ENCODE data around the gene CLTC. TPM values are rescaled to one million over a fixed set of nuclear protein-coding genes. Genes with fewer than 3 reads are reported as not detected.

Gene CLTC
- total and polyA plus RNA-seq, 2 of the 8 experiments (the other 6 are each of a cell fraction or from before 2014, with no cell fraction given), result 175 to 283 TPM

DNA sequence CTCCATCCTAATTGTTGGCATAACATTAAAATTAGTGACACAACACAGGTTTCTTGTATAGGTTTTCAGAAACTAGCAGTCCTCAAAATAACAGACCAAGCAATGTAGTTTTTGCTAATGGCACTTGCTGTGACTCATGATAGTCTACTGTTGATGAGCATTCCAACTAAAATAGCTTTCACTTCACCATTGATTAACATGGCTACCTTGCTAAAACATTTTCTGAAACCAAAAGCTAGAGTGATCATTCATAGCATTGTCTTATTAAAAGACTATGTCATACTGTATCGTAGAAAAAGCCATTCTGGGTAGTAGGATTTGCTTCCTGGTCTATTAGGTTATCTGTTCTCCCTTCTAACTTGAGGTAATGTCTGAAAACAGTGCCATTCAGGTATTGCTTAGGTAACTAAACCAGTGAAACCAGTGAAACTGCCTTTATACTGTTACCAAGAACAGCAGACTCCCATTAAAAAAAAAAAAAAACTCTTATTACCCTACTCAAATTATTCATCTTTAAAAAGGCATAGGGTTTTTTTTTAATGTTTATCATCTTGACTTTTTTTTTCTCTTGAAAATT, 2.5 kb upstream of the CLTC start:
- Histone ChIP-seq H3K23ac (ENCODE audit: insufficient read length) (no peak overlapping the region), H2AK5ac (ENCODE audit: low read depth, low read length) (no peak overlapping the region), H2BK15ac (ENCODE audit: low read length) (no peak overlapping the region), H3K14ac (ENCODE audit: insufficient read length) (no peak overlapping the region), H3K56ac (replicated peaks; ENCODE audit: insufficient read length, low read depth, low read length) (no peak overlapping the region), H3K79me2 (ENCODE audit: control insufficient read depth in 1 of 2, insufficient read depth in 2 of 2, low read length in 2 of 2) (peaks cover 21 to 24% of the 10 kb centered on the region in 2 experiments), H3K27me3 (replicated peaks in 1 of 4; ENCODE audit: control insufficient read depth in 3 of 4, extremely low read depth in 1 of 4, insufficient read depth in 3 of 4, low read length in 3 of 4) (no peaks in the 10 kb centered on the region), H3K79me1 (ENCODE audit: low read depth, low read length) (no peaks in the 10 kb centered on the region), H2BK120ac (replicated peaks; ENCODE audit: low read depth, low read length) (no peak overlapping the region), H4K5ac (ENCODE audit: insufficient read length, low read depth, low read length) (no peak overlapping the region), H3K4ac (replicated peaks; ENCODE audit: insufficient read length, low read depth, low read length) (no peak overlapping the region), H2BK5ac (ENCODE audit: low read depth, low read length) (no peak overlapping the region), H3K23me2 (ENCODE audit: low read depth, low read length) (peaks cover 4% of the 10 kb centered on the region; the same call in 1 of the 2 replicates), H2BK20ac (ENCODE audit: low read length) (no peak overlapping the region), H3K4me3 (ENCODE audit: extremely low read depth in 1 of 4, insufficient read depth in 2 of 4, low read depth in 3 of 4, low read length in 4 of 4) (peak overlapping the region in 1 of 4 experiments; percentile 94; a peak in 2 of 8 replicates), H3K36me3 (ENCODE audit: control insufficient read depth in 2 of 4, insufficient read depth in 4 of 4, low read length in 3 of 4) (no peaks in the 10 kb centered on the region), H4K20me1 (replicated peaks in 1 of 2; ENCODE audit: control insufficient read depth in 1 of 2, insufficient read depth in 2 of 2, low read length in 2 of 2) (peaks cover 0 to 2% of the 10 kb centered on the region in 2 experiments), H3K4me1 (replicated peaks in 1 of 4; ENCODE audit: control insufficient read depth in 3 of 4, insufficient read depth in 4 of 4, low read length in 3 of 4) (no peaks in the 10 kb centered on the region), H4K91ac (replicated peaks; ENCODE audit: insufficient read length, low read length) (no peak overlapping the region), H3K9ac (replicated peaks in 1 of 4; ENCODE audit: extremely low read depth in 1 of 4, low read depth in 3 of 4, low read length in 3 of 4) (no peak overlapping the region), H3K4me2 (ENCODE audit: insufficient read depth in 1 of 2, low read depth in 2 of 2, low read length in 2 of 2) (no peak overlapping the region; a peak in 1 of 4 replicates), H3K9me3 (ENCODE audit: insufficient read depth in 2 of 2, low read depth in 1 of 2, low read length in 1 of 2) (no peaks in the 10 kb centered on the region), H2BK12ac (ENCODE audit: low read depth, low read length) (no peak overlapping the region), H3K18ac (ENCODE audit: extremely low read depth, low read length) (no peak overlapping the region), H2AFZ (ENCODE audit: low read length) (no peak overlapping the region), H4K8ac (ENCODE audit: extremely low read depth, insufficient read depth, low read length) (no peak overlapping the region), H3K27ac (ENCODE audit: low read depth, low read length) (no peak overlapping the region)
- ChIA-PET POLR2A (ENCODE audit: partially characterized antibody) (interaction anchor here (0.6 to 4.1 kb wide), 3 partner anchors 10 to 17 kb away, joined by 4 to 25 read pairs (median 5); no protein-coding TSS in a partner anchor), CTCF (ENCODE audit: partially characterized antibody) (interaction anchor here (0.6 to 1.6 kb wide), 4 partner anchors 10 to 185 kb away, joined by 3 to 5 read pairs (median 3); no protein-coding TSS in a partner anchor)
- no peak for DNase-seq (ENCODE audit: low read depth in 1 of 2, low spot score in 2 of 2)
- TF ChIP-seq SIN3A (conservative IDR thresholded peaks at IDR 0.05 in 1 of 2, IDR thresholded peaks at IDR 0.05 in 1 of 2; ENCODE audit: low read depth in 1 of 2, low read length in 2 of 2), result no peak
- no peak for TF ChIP-seq JUN (IDR thresholded peaks at IDR 0.05; ENCODE audit: low read depth, low read length)
- 0 out of 3 replicates have a peak, but pooled peaks of 1 of the 2 experiments have one; percentile 18 for TF ChIP-seq POLR2A (IDR thresholded peaks at IDR 0.05; ENCODE audit: control extremely low read depth in 1 of 2, low read depth in 2 of 2, low read length in 2 of 2)
- no peak for FAIRE-seq
- WGBS, 2 experiments (ENCODE audit: extremely low coverage in 1 of 2, insufficient coverage in 1 of 2, insufficient read length in 1 of 2, insufficient replicate concordance in 2 of 2, low coverage in 1 of 2, low lambda C conversion rate in 2 of 2, missing lambda C conversion rate in 1 of 2), result 84% methylated on average over 1 of the region's 1 CpG; no CpG with 5 or more reads in 1 of the 2 experiments

Data from H1 (cell line).